ENCODE measurements around the gene RUNX3. TPM values are rescaled to one million over a fixed set of nuclear protein-coding genes. Genes with fewer than 3 reads are reported as not detected.
"Not testable (repeated sequence)": the region's sequence is repeated elsewhere in the genome, so short reads cannot be mapped to it uniquely, and the experiment has no call there.

RUNX3 gene
- total RNA-seq, 4 donors from 2014 or later = 0.26 to 1.7 (median 1.6) TPM; not detected in 1

DNA sequence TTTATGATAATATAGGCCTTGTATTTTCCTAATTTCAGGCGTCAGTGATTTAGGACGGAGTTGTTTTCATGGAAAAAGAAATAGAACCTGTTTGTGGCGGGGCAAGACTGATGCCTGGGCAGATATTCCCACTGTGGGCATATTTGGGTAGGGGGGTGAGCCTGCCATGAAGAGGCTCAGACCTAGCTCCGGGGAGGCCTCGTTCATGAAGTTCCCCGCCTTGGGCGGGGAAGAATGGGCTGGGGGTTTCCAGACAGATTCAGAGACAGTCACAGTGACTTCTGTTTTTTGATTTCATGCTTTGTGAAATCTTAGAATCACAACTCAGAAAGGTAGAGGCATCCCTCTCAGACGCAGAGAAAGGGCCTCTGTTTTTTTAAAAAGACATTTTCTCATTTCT lies 36.1 kb downstream of the RUNX3 start:
- DNase-seq = no peak
- Histone ChIP-seq H3K4me3 (no peak overlapping the region), H3K36me3 (no peaks in the 10 kb centered on the region), H3K27me3 (no peaks in the 10 kb centered on the region), H3K4me1 (no peaks in the 10 kb centered on the region), H3K9me3 (no peaks in the 10 kb centered on the region), H3K27ac (no peak overlapping the region)
- TF ChIP-seq CTCF (IDR thresholded peaks at IDR 0.05) = no peak
- no peak for TF ChIP-seq POLR2A (IDR thresholded peaks at IDR 0.05)
- intact Hi-C loops (cut with DNase I; ENCODE audit: low total_unique reads) = no loop called here

DNA sequence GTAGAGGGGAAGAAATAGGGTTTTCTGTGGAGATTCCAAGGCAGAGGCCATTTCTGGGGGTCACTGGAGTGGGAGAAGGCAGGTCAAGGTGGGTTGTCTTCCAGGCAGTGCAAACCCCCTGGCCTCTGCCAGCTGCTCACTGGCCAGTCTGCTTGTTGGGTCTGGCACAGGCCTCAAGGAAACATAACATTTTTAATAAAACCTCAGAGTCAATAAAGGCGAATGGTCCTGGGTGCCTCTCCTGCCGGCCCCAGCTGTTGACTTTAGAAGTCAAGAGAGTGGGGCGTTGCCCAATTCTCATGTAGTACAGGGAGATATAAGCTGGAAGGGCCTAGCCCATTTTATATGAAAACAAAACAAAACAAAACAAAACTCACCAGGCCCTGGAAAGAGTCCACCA lies 36.6 kb downstream of the RUNX3 start:
- H3K9me3 ChIP-seq = no peaks in the 10 kb centered on the region
- TF ChIP-seq CTCF (IDR thresholded peaks at IDR 0.05) = no peak
- no peak for TF ChIP-seq POLR2A (IDR thresholded peaks at IDR 0.05)
- H3K27ac ChIP-seq = no peak overlapping the region
- DNase-seq = no peak
- H3K27me3 ChIP-seq = no peaks in the 10 kb centered on the region
- no peaks in the 10 kb centered on the region for H3K4me1 ChIP-seq
- no peaks in the 10 kb centered on the region for H3K36me3 ChIP-seq
- H3K4me3 ChIP-seq = no peak overlapping the region
- intact Hi-C loops (cut with DNase I; ENCODE audit: low total_unique reads) = no loop called here

- Histone ChIP-seq H3K27ac (no peak overlapping the region), H3K4me1 (no peaks in the 10 kb centered on the region), H3K9me3 (no peaks in the 10 kb centered on the region), H3K4me3 (no peak overlapping the region), H3K36me3 (no peaks in the 10 kb centered on the region), H3K27me3 (no peaks in the 10 kb centered on the region)
- no peak for TF ChIP-seq POLR2A (IDR thresholded peaks at IDR 0.05)
- no peak for TF ChIP-seq CTCF (IDR thresholded peaks at IDR 0.05)
- no peak for DNase-seq
- intact Hi-C loops (cut with DNase I; ENCODE audit: low total_unique reads) = no loop called here
Observed at GRCh38 chr1:24892188-24893153, 37.6 kb downstream of the RUNX3 start.

- H3K36me3 ChIP-seq; H3K27ac ChIP-seq; H3K4me1 ChIP-seq; intact Hi-C loops (cut with DNase I; ENCODE audit: low total_unique reads); H3K27me3 ChIP-seq; H3K9me3 ChIP-seq; H3K4me3 ChIP-seq; DNase-seq: not testable (repeated sequence)
Observed at GRCh38 chr1:24891367-24891766, 38.7 kb downstream of the RUNX3 start.

GRCh38 chr1:24890887-24891286 lies 39.2 kb downstream of the RUNX3 start:
- intact Hi-C loops (cut with DNase I; ENCODE audit: low total_unique reads) = no loop called here
- Histone ChIP-seq H3K27ac (no peak overlapping the region), H3K36me3 (no peaks in the 10 kb centered on the region), H3K9me3 (no peaks in the 10 kb centered on the region), H3K4me3 (no peak overlapping the region), H3K4me1 (no peaks in the 10 kb centered on the region), H3K27me3 (no peaks in the 10 kb centered on the region)
- TF ChIP-seq CTCF (IDR thresholded peaks at IDR 0.05) = no peak
- no peak for TF ChIP-seq POLR2A (IDR thresholded peaks at IDR 0.05)
- DNase-seq = no peak

All from uterus (tissue), 4 donors.